H1 (cell line): Measurements from ENCODE around the gene GALR2. TPM values are rescaled to one million over a fixed set of nuclear protein-coding genes. Genes with fewer than 3 reads are reported as not detected.

Source experiments
- CTCF ChIA-PET: fragments of 300-600 bp; sonication (Branson Sonifier 250); formaldehyde crosslinking; loops from one replicate; lab custom pipeline; 2021; ENCODE audit not compliant: partially characterized antibody; lab: Charles Lee
- POLR2A ChIA-PET: fragments of 300-600 bp; sonication (Branson Sonifier 250); formaldehyde crosslinking; loops from one replicate; lab custom pipeline; 2021; ENCODE audit warnings: inconsistent platforms; ENCODE audit not compliant: partially characterized antibody; lab: Charles Lee
- DNase-seq, 2 experiments: peaks; one replicate each; pipeline versions ENCODE4 v3.0.0 to v3.0.0-alpha.2; 2010 to 2022; ENCODE audit warnings: low spot score in 2 of 2, low read depth in 1 of 2, mixed read lengths in 1 of 2
- FAIRE-seq: peaks from 2 replicates; lab custom pipeline; 2011; peaks lifted over from hg19 to GRCh38; lab: Jason Lieb, UNC
- H2AFZ ChIP-seq: 2 replicates; pipeline ENCODE4 v1.8.1; 2012; ENCODE audit warnings: low read length, inconsistent platforms
- H2AK5ac ChIP-seq: 2 replicates; pipeline ENCODE4 v1.6.1; 2013; ENCODE audit warnings: low read depth, low read length
- H2BK120ac ChIP-seq: replicated peaks from 2 replicates; pipeline ENCODE3; 2013; ENCODE audit warnings: low read depth, low read length, inconsistent platforms
- H2BK12ac ChIP-seq: 2 replicates; pipeline ENCODE4 v1.6.1; 2013; ENCODE audit warnings: low read depth, low read length
- H2BK15ac ChIP-seq: 2 replicates; pipeline ENCODE4 v1.6.1; 2013; ENCODE audit warnings: low read length
- H2BK20ac ChIP-seq: 2 replicates; pipeline ENCODE4 v1.6.1; 2013; ENCODE audit warnings: low read length
- H2BK5ac ChIP-seq: 2 replicates; pipeline ENCODE4 v1.6.1; 2013; ENCODE audit warnings: low read depth, low read length
- H3K14ac ChIP-seq: 2 replicates; pipeline ENCODE4 v1.6.1; 2013; ENCODE audit warnings: inconsistent platforms; ENCODE audit not compliant: insufficient read length
- H3K18ac ChIP-seq: 2 replicates; pipeline ENCODE4 v1.6.1; 2013; ENCODE audit warnings: low read length; ENCODE audit errors: extremely low read depth
- H3K23ac ChIP-seq: 2 replicates; pipeline ENCODE4 v1.6.1; 2013; ENCODE audit warnings: inconsistent platforms; ENCODE audit not compliant: insufficient read length
- H3K23me2 ChIP-seq: 2 replicates; pipeline ENCODE4 v1.6.1; 2013; ENCODE audit warnings: low read depth, low read length
- H3K27ac ChIP-seq: 2 replicates; pipeline ENCODE4 v1.6.1; 2011; ENCODE audit warnings: low read depth, low read length, inconsistent platforms
- H3K27me3 ChIP-seq, 4 experiments: replicated peaks in 1 of 4; 1 replicate in 1 of 4; 2 replicates in 3 of 4; pipeline versions ENCODE4 v1.6.1 to v1.8.1; 2011 to 2013; ENCODE audit warnings: low read length in 3 of 4, mild to moderate bottlenecking in 3 of 4, inconsistent platforms in 2 of 4, mixed read lengths in 2 of 4, moderate library complexity in 1 of 4; ENCODE audit not compliant: control insufficient read depth in 3 of 4, insufficient read depth in 3 of 4; ENCODE audit errors: extremely low read depth in 1 of 4
- H3K36me3 ChIP-seq, 4 experiments: 2 replicates each; pipeline versions ENCODE4 v1.6.1 to v1.8.1; 2011 to 2013; ENCODE audit warnings: mild to moderate bottlenecking in 4 of 4, low read length in 3 of 4, moderate library complexity in 2 of 4, control low read depth in 1 of 4, inconsistent platforms in 1 of 4; ENCODE audit not compliant: insufficient read depth in 4 of 4, control insufficient read depth in 2 of 4
- H3K4ac ChIP-seq: replicated peaks from 2 replicates; pipeline ENCODE3; 2013; ENCODE audit warnings: low read length, low read depth, mixed read lengths, inconsistent platforms; ENCODE audit not compliant: insufficient read length
- H3K4me1 ChIP-seq, 4 experiments: replicated peaks in 1 of 4; 1 replicate in 1 of 4; 2 replicates in 3 of 4; pipeline versions ENCODE4 v1.6.1 to v1.8.1; 2011 to 2013; ENCODE audit warnings: low read length in 3 of 4, inconsistent platforms in 2 of 4, mixed read lengths in 1 of 4; ENCODE audit not compliant: insufficient read depth in 4 of 4, control insufficient read depth in 3 of 4
- H3K4me2 ChIP-seq, 2 experiments: 2 replicates each; pipeline versions ENCODE4 v1.6.1 to v1.8.1; 2011 to 2013; ENCODE audit warnings: low read depth in 2 of 2, low read length in 2 of 2, control low read depth in 1 of 2, inconsistent platforms in 1 of 2, mild to moderate bottlenecking in 1 of 2; ENCODE audit not compliant: insufficient read depth in 1 of 2
- H3K4me3 ChIP-seq, 4 experiments: fragments of 200-600, 300-600 bp in 1 of 4; sonication (generic), shearing (Covaris generic), sonication (Bioruptor Twin) in 1 of 4; 2 replicates each; pipeline versions ENCODE4 v1.5.1 to v1.8.1; 2011 to 2016; ENCODE audit warnings: low read length in 4 of 4, low read depth in 3 of 4, control low read depth in 2 of 4, inconsistent platforms in 2 of 4, mild to moderate bottlenecking in 2 of 4, mixed read lengths in 1 of 4, moderate library complexity in 1 of 4; ENCODE audit not compliant: insufficient read depth in 2 of 4; ENCODE audit errors: extremely low read depth in 1 of 4
- H3K56ac ChIP-seq: replicated peaks from 2 replicates; pipeline ENCODE3; 2013; ENCODE audit warnings: low read depth, mild to moderate bottlenecking, mixed read lengths, low read length, inconsistent platforms; ENCODE audit not compliant: insufficient read length
- H3K79me1 ChIP-seq: 2 replicates; pipeline ENCODE4 v1.6.1; 2013; ENCODE audit warnings: low read depth, low read length, control low read depth
- H3K79me2 ChIP-seq, 2 experiments: 2 replicates each; pipeline versions ENCODE4 v1.6.1 to v1.8.1; 2012 to 2013; ENCODE audit warnings: low read length in 2 of 2, mild to moderate bottlenecking in 2 of 2, inconsistent platforms in 1 of 2; ENCODE audit not compliant: insufficient read depth in 2 of 2, control insufficient read depth in 1 of 2
- H3K9ac ChIP-seq, 4 experiments: replicated peaks in 1 of 4; 1 replicate in 1 of 4; 2 replicates in 3 of 4; pipeline versions ENCODE4 v1.6.1 to v1.8.1; 2011 to 2013; ENCODE audit warnings: low read depth in 3 of 4, low read length in 3 of 4, control low read depth in 2 of 4, mild to moderate bottlenecking in 2 of 4, moderate library complexity in 2 of 4, inconsistent platforms in 1 of 4; ENCODE audit errors: extremely low read depth in 1 of 4
- H3K9me3 ChIP-seq, 2 experiments: 2 replicates each; pipeline versions ENCODE4 v1.6.1 to v1.8.1; 2012 to 2013; ENCODE audit warnings: mild to moderate bottlenecking in 2 of 2, moderate library complexity in 2 of 2, control low read depth in 1 of 2, inconsistent platforms in 1 of 2, low read depth in 1 of 2, low read length in 1 of 2, mixed read lengths in 1 of 2; ENCODE audit not compliant: insufficient read depth in 2 of 2
- H4K20me1 ChIP-seq, 2 experiments: replicated peaks in 1 of 2; 2 replicates each; pipeline versions ENCODE3 to v1.8.1; 2011 to 2013; ENCODE audit warnings: inconsistent platforms in 2 of 2, low read length in 2 of 2, mild to moderate bottlenecking in 1 of 2; ENCODE audit not compliant: insufficient read depth in 2 of 2, control insufficient read depth in 1 of 2
- H4K5ac ChIP-seq: 2 replicates; pipeline ENCODE4 v1.6.1; 2013; ENCODE audit warnings: low read length, low read depth, mixed read lengths, inconsistent platforms; ENCODE audit not compliant: insufficient read length
- H4K8ac ChIP-seq: 2 replicates; pipeline ENCODE4 v1.8.0; 2013; ENCODE audit warnings: mild to moderate bottlenecking, moderate library complexity, low read length, inconsistent platforms; ENCODE audit not compliant: insufficient read depth; ENCODE audit errors: extremely low read depth
- H4K91ac ChIP-seq: replicated peaks from 2 replicates; pipeline ENCODE3; 2013; ENCODE audit warnings: low read length, mixed read lengths, inconsistent platforms; ENCODE audit not compliant: insufficient read length
- ATF3 ChIP-seq: IDR thresholded peaks from 2 replicates; pipeline ENCODE4 v1.6.1; 2011; ENCODE audit warnings: low read depth, mild to moderate bottlenecking, low read length; ENCODE audit not compliant: insufficient read depth
- CBX8 ChIP-seq: fragments of 300-800, 300-1000 bp; sonication (generic); IDR thresholded peaks from 2 replicates; pipeline ENCODE4 v1.7.1; 2016; ENCODE audit warnings: low read depth, low read length, borderline replicate concordance
- CREB1 ChIP-seq: IDR thresholded peaks from 2 replicates; pipeline ENCODE4 v1.6.1; 2012; ENCODE audit warnings: inconsistent platforms
- CTBP2 ChIP-seq: IDR thresholded peaks from 2 replicates; pipeline ENCODE4 v1.7.0; 2011; ENCODE audit warnings: borderline replicate concordance, mild to moderate bottlenecking, moderate library complexity, mixed read lengths, low read length; ENCODE audit not compliant: insufficient read depth, insufficient read length
- GTF2F1 ChIP-seq: IDR thresholded peaks from 2 replicates; pipeline ENCODE4 v1.6.1; 2012; ENCODE audit warnings: low read depth, low read length, improper control_type of control experiment, borderline replicate concordance
- RAD21 ChIP-seq, 2 experiments: IDR thresholded peaks in 1 of 2; conservative IDR thresholded peaks in 1 of 2; 2 replicates each; pipeline ENCODE4 v1.6.1; 2011; ENCODE audit warnings: low read depth in 2 of 2, low read length in 2 of 2, improper control_type of control experiment in 1 of 2, inconsistent platforms in 1 of 2, mild to moderate bottlenecking in 1 of 2, moderate library complexity in 1 of 2
- SIRT6 ChIP-seq: IDR thresholded peaks from one replicate; pipeline ENCODE4 v1.7.1; 2012; ENCODE audit warnings: low read length, inconsistent platforms
- whole genome bisulfite sequencing, 2 experiments: shearing (Covaris generic) in 1 of 2; methylation state at CpG; one replicate each; pipeline versions ENCODE4 v1.1.6 to v1.1.7; 2013 to 2015; ENCODE audit warnings: low lambda C conversion rate in 2 of 2, mixed read lengths in 2 of 2, inconsistent platforms in 1 of 2, low coverage in 1 of 2, missing lambda C conversion rate in 1 of 2; ENCODE audit not compliant: insufficient replicate concordance in 2 of 2, insufficient coverage in 1 of 2, insufficient read length in 1 of 2; ENCODE audit errors: extremely low coverage in 1 of 2, missing lambda C conversion rate in 1 of 2; 5-methylcytosine and 5-hydroxymethylcytosine counted together
- polyA plus RNA-seq, 7 experiments: library from polyadenylated mRNA; depleted of rRNA in 3 of 7; stranded (reverse) in 5 of 7; unstranded in 2 of 7; fragments of >200 nt in 5 of 7; fragments of 200-250 nt in 2 of 7; gene quantifications; 1 replicate in 5 of 7; 2 replicates in 1 of 7; 4 replicates in 1 of 7; pipeline versions ENCODE4 v1.2.1 to v1.2.3, GENCODE V29; 2011 to 2013; ENCODE audit warnings: missing spikeins in 2 of 7, mixed read lengths in 2 of 7
- total RNA-seq: library from RNA; stranded (reverse); fragmentation: NEBNext Ultra II Directional; extraction: Animal tissue kit (Norgen Biotek cat#: 25700); gene quantifications from 2 replicates; pipeline ENCODE4 v1.2.1, GENCODE V29; 2021

The GALR2 gene
- total and polyA plus RNA-seq, 2 of the 8 experiments (the other 6 are each of a cell fraction or from before 2014, with no cell fraction given): 0.86 to 2.2 TPM

DNA sequence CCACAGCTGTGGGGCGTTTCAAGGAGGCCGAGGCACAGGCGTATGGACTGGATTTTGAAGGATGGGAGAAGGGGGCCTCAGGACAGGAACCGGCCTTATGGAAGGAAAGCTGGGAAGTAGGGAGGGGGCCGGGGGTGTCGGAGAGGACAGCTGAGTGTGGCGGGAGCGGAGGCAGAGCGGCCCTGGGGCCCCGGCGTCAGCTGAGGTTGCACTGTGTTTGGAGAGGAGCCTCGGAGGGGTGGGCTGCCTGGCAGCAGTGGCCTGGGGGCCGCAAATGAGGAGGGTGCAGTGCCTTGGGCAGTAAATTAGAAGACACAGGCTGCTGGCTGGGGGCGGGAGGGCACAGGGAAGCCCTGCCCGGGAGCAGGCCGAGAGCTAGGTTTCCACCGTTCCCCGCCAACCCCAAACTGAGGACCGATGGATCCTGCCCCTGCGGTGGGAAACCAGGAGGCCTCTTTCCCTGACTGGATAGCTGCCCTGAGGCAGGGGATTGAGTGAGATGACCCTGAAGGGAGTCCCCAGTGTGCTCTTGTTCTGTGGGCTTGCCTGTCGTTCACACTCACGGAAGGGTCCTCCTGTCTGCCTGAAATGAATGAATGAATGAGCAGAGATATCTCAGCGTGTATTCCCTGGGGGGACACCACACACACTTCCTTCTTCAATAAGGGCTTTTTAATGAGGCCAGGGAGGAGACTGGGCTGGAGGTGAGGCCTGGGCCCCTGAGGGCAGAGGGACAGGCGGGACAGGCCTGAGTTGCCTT, 48.0 kb downstream of the GALR2 start:
- Histone ChIP-seq H3K14ac (no peak overlapping the region), H3K56ac (no peak overlapping the region), H4K5ac (no peak overlapping the region), H3K23me2 (peaks cover 2% of the 10 kb centered on the region; the same call in 1 of the 2 replicates), H2BK15ac (no peak overlapping the region), H2BK120ac (no peak overlapping the region), H4K91ac (peak overlapping the region; percentile 89), H3K27ac (no peak overlapping the region), H3K9ac (no peak overlapping the region), H4K8ac (peak overlapping the region; percentile 84; the same call in 1 of the 2 replicates), H3K23ac (no peak overlapping the region), H3K4ac (peak overlapping the region; percentile 3), H3K4me2 (peak overlapping the region in 1 of 2 experiments; percentile 5; a peak in 1 of 4 replicates), H2BK5ac (peak overlapping the region; percentile 44; the same call in 1 of the 2 replicates), H2AK5ac (no peak overlapping the region), H3K4me3 (peak overlapping the region in 1 of 4 experiments; percentile 48; a peak in 2 of 8 replicates), H2AFZ (no peak overlapping the region), H3K27me3 (peaks cover 0 to 13% (median 7%) of the 10 kb centered on the region in 4 experiments; a peak in 4 of 7 replicates), H3K4me1 (peaks cover 7 to 32% (median 19%) of the 10 kb centered on the region in 4 experiments), H3K36me3 (no peaks in the 10 kb centered on the region), H2BK12ac (peak overlapping the region; percentile 68), H3K9me3 (no peaks in the 10 kb centered on the region), H3K79me1 (no peaks in the 10 kb centered on the region), H3K18ac (peak overlapping the region; percentile 34), H2BK20ac (peak overlapping the region; percentile 89; the same call in 1 of the 2 replicates), H4K20me1 (no peaks in the 10 kb centered on the region), H3K79me2 (no peaks in the 10 kb centered on the region)
- FAIRE-seq (no peak), DNase-seq (no peak)
- 81% methylated on average over 24 of the region's 24 CpGs; no CpG with 5 or more reads in 1 of the 2 experiments for WGBS, 2 experiments
- POLR2A ChIA-PET: interaction anchor here (0.7 to 5.4 kb wide), 10 partner anchors 12 to 1489 kb away, joined by 3 to 70 read pairs (median 4); partner anchors contain the start of gene FOXJ1
- CTCF ChIA-PET: interaction anchor here (0.7 to 41.5 kb wide), 19 partner anchors 11 to 243 kb away, joined by 3 to 778 read pairs (median 5); partner anchors contain the start of gene FOXJ1
- TF ChIP-seq ATF3 (no peak), GTF2F1 (no peak), CBX8 (no peak), CTBP2 (no peak), CREB1 (no peak), SIRT6 (no peak), RAD21 (IDR thresholded peaks at IDR 0.05 in 1 of 2, conservative IDR thresholded peaks at IDR 0.05 in 1 of 2; ENCODE audit: low read depth in 2 of 2, low read length in 2 of 2) (no peak)
